Camera-type eye (tissue), 1 donor: ENCODE data around the gene ELMO1. TPM values are rescaled to one million over a fixed set of nuclear protein-coding genes. Genes with fewer than 3 reads are reported as not detected.

Experiments
- total RNA-seq: library from RNA; depleted of rRNA; stranded (reverse); fragments of >200 nt; gene quantifications from one replicate; pipeline ENCODE4 v1.2.3, GENCODE V29; 2014

The ELMO1 gene, protein sequence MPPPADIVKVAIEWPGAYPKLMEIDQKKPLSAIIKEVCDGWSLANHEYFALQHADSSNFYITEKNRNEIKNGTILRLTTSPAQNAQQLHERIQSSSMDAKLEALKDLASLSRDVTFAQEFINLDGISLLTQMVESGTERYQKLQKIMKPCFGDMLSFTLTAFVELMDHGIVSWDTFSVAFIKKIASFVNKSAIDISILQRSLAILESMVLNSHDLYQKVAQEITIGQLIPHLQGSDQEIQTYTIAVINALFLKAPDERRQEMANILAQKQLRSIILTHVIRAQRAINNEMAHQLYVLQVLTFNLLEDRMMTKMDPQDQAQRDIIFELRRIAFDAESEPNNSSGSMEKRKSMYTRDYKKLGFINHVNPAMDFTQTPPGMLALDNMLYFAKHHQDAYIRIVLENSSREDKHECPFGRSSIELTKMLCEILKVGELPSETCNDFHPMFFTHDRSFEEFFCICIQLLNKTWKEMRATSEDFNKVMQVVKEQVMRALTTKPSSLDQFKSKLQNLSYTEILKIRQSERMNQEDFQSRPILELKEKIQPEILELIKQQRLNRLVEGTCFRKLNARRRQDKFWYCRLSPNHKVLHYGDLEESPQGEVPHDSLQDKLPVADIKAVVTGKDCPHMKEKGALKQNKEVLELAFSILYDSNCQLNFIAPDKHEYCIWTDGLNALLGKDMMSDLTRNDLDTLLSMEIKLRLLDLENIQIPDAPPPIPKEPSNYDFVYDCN
- 58.2 TPM for total RNA-seq

DNA sequence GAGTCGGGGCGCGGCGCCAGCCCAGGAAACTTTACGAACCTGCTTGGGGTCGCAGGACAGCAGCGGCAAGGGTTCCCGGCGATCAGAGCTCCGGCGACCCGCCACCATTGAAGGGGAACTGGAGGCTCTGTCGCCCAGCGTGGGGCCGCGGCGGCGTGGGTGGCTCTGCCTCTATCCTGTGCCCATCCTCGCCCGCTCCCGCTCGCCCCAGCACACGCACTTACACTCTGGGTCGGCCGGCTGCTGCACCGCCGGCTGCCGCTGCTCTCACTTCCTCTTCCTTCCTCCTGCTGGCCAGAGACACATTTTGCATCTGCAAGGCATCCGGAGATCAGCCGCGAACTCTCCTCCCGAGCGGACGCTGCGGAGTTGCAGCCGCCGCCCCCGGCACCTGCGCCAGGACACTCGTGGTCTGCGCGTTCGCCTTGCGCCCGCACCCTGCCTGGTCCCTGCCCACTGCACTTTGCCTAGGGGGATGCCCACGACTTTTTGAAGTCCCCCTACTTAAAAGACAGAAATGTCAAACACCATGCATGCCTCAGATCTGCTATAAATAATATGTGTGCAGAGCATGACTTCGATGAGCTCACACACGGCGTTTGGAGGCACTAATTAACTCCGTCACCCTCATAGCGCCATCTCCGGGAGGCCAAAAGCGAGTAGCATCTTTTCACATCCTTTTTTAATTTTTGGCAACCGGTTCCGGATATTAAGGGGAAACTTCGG is at the start of gene ELMO1:
ELMO1 (minus strand) TSS at position 229 of the 726 bp plus-strand sequence. CDS start 106,174 bp downstream, outside the sequence.

Other genes starting within 250 kb of the ELMO1 start
- gene GPR141, start 234.9 kb upstream of the ELMO1 start, total RNA-seq, result 1.9 TPM